ENCODE measurements around the gene QKI.

Gene QKI

GRCh38 chr6:163520956-163521355, 106.4 kb downstream of the QKI start:
- no peaks in the 10 kb centered on the region for H3K9me2 ChIP-seq (replicated peaks; ENCODE audit: low read depth, low read length)
- H3K9me3 ChIP-seq (ENCODE audit: insufficient read depth, low read depth, low read length): no peaks in the 10 kb centered on the region
- no peak overlapping the region for H3K4me3 ChIP-seq (ENCODE audit: low read length, poor library complexity, severe bottlenecking)
- H4K20me1 ChIP-seq (ENCODE audit: insufficient read depth, low read length, poor library complexity, severe bottlenecking): no peaks in the 10 kb centered on the region
- H3K4me1 ChIP-seq (ENCODE audit: insufficient read depth, low read length, poor library complexity, severe bottlenecking): no peaks in the 10 kb centered on the region
- no peak overlapping the region for H3K9ac ChIP-seq (ENCODE audit: low read depth, low read length, poor library complexity, severe bottlenecking)
- H3K4me2 ChIP-seq (ENCODE audit: low read depth, low read length, poor library complexity, severe bottlenecking): no peak overlapping the region
- no peaks in the 10 kb centered on the region for H3K36me3 ChIP-seq (ENCODE audit: insufficient read depth, low read length)
- H3F3A ChIP-seq (ENCODE audit: low read depth): no peaks in the 10 kb centered on the region
- no peaks in the 10 kb centered on the region for H3K79me2 ChIP-seq (ENCODE audit: insufficient read depth, low read length)
- H3K27me3 ChIP-seq (ENCODE audit: insufficient read depth, low read length, poor library complexity, severe bottlenecking): no peaks in the 10 kb centered on the region
- no peak overlapping the region for H2AFZ ChIP-seq (ENCODE audit: low read length)
- TF ChIP-seq CTCF (conservative IDR thresholded peaks at IDR 0.05; ENCODE audit: low read length) (no peak), EZH2phosphoT487 (IDR thresholded peaks at IDR 0.05; ENCODE audit: borderline replicate concordance) (no peak)

GRCh38 chr6:163522033-163522432, 107.5 kb downstream of the QKI start:
- TF ChIP-seq CTCF (conservative IDR thresholded peaks at IDR 0.05; ENCODE audit: low read length) (no peak), EZH2phosphoT487 (IDR thresholded peaks at IDR 0.05; ENCODE audit: borderline replicate concordance) (no peak)

GRCh38 chr6:163525926-163526325, 111.4 kb downstream of the QKI start:
- H3K27me3 ChIP-seq (ENCODE audit: insufficient read depth, low read length, poor library complexity, severe bottlenecking): no peaks in the 10 kb centered on the region
- H3K36me3 ChIP-seq (ENCODE audit: insufficient read depth, low read length): no peaks in the 10 kb centered on the region

More at GRCh38 chr6:163522033-163522432, 107.5 kb downstream of the QKI start:
- H3K36me3 ChIP-seq (ENCODE audit: insufficient read depth, low read length): no peaks in the 10 kb centered on the region
- H3K27me3 ChIP-seq (ENCODE audit: insufficient read depth, low read length, poor library complexity, severe bottlenecking): no peaks in the 10 kb centered on the region
- H3K9me3 ChIP-seq (ENCODE audit: insufficient read depth, low read depth, low read length): no peaks in the 10 kb centered on the region
- H2AFZ ChIP-seq (ENCODE audit: low read length): no peak overlapping the region
- H3K4me1 ChIP-seq (ENCODE audit: insufficient read depth, low read length, poor library complexity, severe bottlenecking): no peaks in the 10 kb centered on the region
- no peaks in the 10 kb centered on the region for H3F3A ChIP-seq (ENCODE audit: low read depth)
- no peak overlapping the region for H3K4me3 ChIP-seq (ENCODE audit: low read length, poor library complexity, severe bottlenecking)
- H3K9me2 ChIP-seq (replicated peaks; ENCODE audit: low read depth, low read length): no peaks in the 10 kb centered on the region
- H3K79me2 ChIP-seq (ENCODE audit: insufficient read depth, low read length): no peaks in the 10 kb centered on the region
- no peaks in the 10 kb centered on the region for H4K20me1 ChIP-seq (ENCODE audit: insufficient read depth, low read length, poor library complexity, severe bottlenecking)
- no peak overlapping the region for H3K4me2 ChIP-seq (ENCODE audit: low read depth, low read length, poor library complexity, severe bottlenecking)
- no peak overlapping the region for H3K9ac ChIP-seq (ENCODE audit: low read depth, low read length, poor library complexity, severe bottlenecking)

More at GRCh38 chr6:163525926-163526325, 111.4 kb downstream of the QKI start:
- H3K9me3 ChIP-seq (ENCODE audit: insufficient read depth, low read depth, low read length): no peaks in the 10 kb centered on the region
- H3K9ac ChIP-seq (ENCODE audit: low read depth, low read length, poor library complexity, severe bottlenecking): no peak overlapping the region
- H4K20me1 ChIP-seq (ENCODE audit: insufficient read depth, low read length, poor library complexity, severe bottlenecking): no peaks in the 10 kb centered on the region
- H3F3A ChIP-seq (ENCODE audit: low read depth): no peaks in the 10 kb centered on the region
- no peak overlapping the region for H3K4me2 ChIP-seq (ENCODE audit: low read depth, low read length, poor library complexity, severe bottlenecking)
- no peak for TF ChIP-seq CTCF (conservative IDR thresholded peaks at IDR 0.05; ENCODE audit: low read length)
- no peaks in the 10 kb centered on the region for H3K79me2 ChIP-seq (ENCODE audit: insufficient read depth, low read length)
- H3K9me2 ChIP-seq (replicated peaks; ENCODE audit: low read depth, low read length): no peaks in the 10 kb centered on the region
- H2AFZ ChIP-seq (ENCODE audit: low read length): no peak overlapping the region
- no peak overlapping the region for H3K4me3 ChIP-seq (ENCODE audit: low read length, poor library complexity, severe bottlenecking)
- no peaks in the 10 kb centered on the region for H3K4me1 ChIP-seq (ENCODE audit: insufficient read depth, low read length, poor library complexity, severe bottlenecking)
